NCI-H748 (cell line): ENCODE data around the gene SETX.

Source experiments
- DNase-seq: peaks from one replicate; lab custom pipeline; 2025; ENCODE audit not compliant: unreplicated experiment; lab: John Stamatoyannopoulos, UW

The SETX gene

DNA sequence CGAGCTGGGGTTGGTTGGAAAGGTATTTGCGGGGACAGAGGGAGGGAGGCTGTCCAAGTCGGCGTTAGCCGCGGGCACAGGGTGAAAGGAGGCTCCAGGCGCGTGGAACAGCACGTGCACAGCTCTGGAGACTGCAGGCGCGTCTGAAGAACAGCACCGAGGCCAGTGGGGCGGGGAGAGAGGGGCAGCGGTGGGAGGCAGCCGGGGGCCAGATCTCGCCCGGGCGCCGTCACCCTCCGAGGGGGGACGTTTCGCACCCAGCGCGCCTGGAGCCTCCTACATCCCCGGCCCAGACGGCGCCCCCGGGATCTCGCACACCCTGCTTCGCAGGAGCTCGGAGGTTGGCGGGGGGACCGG lies 113.3 kb downstream of the SETX start:
- DNase-seq = no peak

GRCh38 chr9:132240841-132241482 lies 113.8 kb downstream of the SETX start:
- peak; percentile 97 for DNase-seq

GRCh38 chr9:132239999-132240840 lies 114.6 kb downstream of the SETX start:
- no peak for DNase-seq

DNA sequence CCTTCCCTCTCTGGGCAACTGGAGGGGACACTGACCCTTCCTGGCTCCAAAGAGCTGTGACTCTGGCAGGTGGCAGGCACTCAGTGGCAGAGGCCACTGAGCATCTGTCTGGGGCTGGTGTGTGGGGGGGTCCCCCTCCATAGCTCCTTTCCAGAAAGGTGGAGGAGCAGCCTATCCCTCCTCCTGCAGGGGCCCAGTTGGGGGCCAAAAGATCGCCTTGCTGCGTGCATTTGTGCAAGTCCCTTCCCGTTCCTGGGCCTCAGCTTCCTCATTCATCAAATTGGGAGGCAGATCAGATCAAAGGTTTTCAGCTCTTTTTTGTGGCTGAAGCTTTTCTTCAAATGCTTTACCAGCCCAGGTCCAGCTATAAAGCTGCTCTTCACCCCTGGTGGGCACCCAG lies 115.3 kb downstream of the SETX start:
- no peak for DNase-seq

DNA sequence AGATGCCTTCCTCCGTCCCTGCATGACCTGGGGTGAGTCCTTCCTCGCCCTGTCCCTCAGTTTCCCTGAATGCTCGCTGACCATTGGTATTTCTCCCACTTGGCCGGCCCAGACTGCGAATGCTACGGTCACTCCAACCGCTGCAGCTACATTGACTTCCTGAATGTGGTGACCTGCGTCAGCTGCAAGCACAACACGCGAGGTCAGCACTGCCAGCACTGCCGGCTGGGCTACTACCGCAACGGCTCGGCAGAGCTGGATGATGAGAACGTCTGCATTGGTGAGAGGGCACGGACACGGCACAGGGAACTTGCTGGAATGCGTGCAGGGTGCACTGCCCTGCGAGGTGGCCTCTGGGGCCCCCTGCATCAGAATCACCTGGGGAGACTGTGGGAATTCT lies 115.8 kb downstream of the SETX start:
- no peak for DNase-seq

- DNase-seq = no peak
Measured at GRCh38 chr9:132238026-132238972, 116.5 kb downstream of the SETX start.

DNA sequence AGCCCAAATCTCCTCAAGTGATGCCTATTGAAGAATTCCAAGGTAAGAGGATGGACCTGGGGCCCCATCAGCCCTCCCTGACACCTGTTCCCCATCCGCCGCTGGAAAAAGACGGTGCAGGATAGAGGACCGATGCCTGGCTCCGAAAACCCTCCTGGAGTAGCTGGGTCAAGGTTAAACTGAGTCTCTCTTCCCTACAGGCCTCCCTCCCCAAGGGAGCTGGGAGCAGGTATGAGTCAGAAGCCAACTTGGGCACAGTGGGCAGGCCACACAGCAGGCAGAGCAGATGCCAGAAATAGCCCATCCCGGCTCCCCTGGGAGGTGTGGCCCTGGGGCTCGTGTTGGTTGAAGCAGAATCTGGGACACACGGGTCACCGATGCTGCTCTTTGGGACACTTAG lies 117.3 kb downstream of the SETX start:
- DNase-seq = no peak

DNA sequence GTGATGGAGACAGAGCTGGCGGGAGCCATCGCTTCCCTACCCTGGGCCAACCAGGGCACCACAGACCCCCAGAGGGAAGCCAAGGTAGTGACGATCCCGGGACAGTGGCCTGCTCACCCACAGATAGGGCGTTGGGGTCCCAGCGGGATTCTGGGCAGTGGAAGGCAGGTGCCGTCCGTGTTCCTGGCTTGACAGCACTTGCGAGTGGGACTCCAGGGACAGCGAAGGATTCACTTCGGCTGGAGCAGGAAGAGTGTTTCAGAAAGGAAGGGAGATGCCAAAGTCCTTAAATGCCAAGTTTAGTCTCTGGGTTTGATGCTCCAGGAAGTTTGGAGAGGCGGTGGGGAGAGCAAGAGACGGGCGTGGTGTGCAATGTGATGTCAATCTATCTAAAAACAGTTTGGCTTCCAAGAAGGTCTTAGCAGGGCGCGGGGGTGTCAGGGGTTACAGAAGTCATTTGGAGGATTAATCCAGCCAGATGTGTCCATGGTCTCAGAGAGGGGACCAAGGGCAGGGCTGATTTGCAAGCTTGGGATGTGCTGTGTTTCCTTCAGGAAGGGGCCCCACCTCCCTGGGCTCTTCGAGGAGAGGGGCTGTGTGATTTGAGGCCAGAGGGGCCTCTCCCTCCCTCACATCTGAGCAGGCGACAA lies 118.0 kb downstream of the SETX start:
- DNase-seq = no peak

DNA sequence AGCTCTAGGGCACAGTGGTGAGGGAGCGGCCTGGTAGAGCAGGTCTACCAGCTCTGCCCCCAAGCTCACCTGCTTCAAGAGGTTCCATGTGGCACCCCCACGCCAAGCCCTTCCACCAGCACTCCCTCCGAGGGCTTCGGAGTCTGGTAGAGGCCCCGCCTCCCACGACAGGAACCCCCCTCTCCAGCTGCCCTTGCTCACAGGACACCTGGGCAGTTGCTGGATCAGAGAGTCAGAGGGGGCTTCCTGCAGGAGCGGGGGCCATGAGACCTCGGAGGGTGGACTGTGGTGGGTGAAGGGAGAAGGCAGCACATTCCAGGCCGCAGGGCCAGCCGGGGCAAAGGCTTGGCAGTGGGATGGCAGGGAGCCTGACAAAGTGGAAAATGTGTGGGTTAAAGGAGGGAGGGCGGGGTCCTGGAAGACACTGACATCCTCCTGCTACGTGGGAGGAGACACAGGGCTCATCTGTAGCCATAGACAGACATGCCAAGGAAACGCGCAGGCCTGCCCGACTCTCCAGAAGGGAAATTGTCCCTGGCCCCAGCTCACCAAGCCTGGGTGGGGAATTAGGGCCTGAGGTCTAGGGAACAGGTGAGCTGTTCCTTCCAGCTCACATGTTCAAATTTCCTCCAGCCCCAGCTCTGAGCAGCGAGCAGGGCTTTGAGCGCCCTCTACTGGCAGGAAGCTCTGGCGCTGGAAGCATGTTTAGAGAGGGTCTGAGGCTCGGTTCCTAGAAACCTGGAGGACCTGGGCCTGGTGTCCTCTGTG lies 118.7 kb downstream of the SETX start:
- peak; percentile 81 for DNase-seq

DNA sequence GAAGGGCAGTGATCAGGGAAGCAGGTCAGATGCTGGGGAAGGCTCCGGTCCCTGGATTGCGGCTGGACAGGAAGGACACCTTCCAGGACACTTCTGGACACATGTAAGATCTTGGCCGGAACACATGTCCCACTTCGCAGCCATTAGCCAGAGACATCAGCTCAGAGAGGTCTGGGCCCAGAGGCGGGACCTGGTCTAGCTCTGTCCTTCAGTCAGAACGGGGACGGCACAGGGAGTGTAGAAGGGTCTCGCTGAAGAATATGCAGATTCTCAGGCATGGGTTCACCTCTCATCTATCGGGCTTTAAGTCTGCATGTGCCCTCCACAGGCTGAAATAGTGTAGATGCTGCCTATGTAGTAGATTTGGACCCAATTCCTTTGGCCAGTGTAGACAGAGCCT lies 119.7 kb downstream of the SETX start:
- DNase-seq = no peak

- no peak for DNase-seq
Measured at GRCh38 chr9:132234535-132234934, 120.3 kb downstream of the SETX start.

GRCh38 chr9:132233138-132233537 lies 121.6 kb downstream of the SETX start:
- DNase-seq = no peak

- DNase-seq = no peak
Measured at GRCh38 chr9:132232522-132232921, 122.3 kb downstream of the SETX start.

GRCh38 chr9:132231019-132231701 lies 123.6 kb downstream of the SETX start:
- DNase-seq = no peak

- no peak for DNase-seq
Measured at GRCh38 chr9:132230605-132231004, 124.2 kb downstream of the SETX start.

GRCh38 chr9:132228062-132228461 lies 126.7 kb downstream of the SETX start:
- DNase-seq = no peak

DNA sequence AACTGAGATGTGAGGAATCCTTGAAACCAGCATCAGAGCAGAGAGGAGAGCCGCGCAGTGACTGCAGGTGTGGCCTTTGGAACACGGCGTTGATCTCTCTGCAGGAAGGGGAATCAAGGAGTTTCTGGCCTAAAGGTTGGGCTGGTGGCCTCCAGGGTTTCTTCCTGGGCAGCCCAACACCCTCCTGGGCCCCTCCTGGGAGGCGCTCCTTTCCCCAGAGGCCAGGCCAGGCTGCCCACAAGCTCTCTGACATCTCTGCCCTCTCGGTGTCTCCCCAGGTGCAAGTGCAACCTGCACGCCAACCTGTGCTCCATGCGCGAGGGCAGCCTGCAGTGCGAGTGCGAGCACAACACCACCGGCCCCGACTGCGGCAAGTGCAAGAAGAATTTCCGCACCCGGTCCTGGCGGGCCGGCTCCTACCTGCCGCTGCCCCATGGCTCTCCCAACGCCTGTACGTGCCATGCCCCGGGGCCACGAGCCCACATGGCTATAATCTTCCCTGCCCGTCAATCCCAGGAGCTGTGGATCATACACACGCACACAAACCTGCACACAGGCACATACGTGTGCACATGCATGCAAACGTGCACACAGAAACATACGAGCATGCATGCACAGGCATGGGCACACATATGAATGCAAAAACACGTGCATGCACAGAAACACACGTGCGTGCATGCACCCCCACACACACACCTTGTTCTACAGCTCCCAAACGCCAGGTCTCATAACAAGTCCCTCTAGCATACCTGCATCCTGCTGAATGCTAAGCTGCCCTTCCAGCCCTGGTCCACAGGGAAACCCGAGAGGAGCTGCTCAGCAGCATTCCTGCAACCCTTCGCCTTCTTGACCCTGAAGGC lies 128.0 kb downstream of the SETX start:
- no peak for DNase-seq

- DNase-seq = no peak
Measured at GRCh38 chr9:132224645-132225044, 130.1 kb downstream of the SETX start.

GRCh38 chr9:132221941-132222340 lies 132.8 kb downstream of the SETX start:
- DNase-seq = no peak
